HG02798 (cell line): ENCODE data around the gene HABP4.
"Not testable (repeated sequence)": the region's sequence is repeated elsewhere in the genome, so short reads cannot be mapped to it uniquely, and the experiment has no call there.

ENCODE experiments used
- ATAC-seq: cut with Tn5 transposase; IDR thresholded peaks from one replicate; pipeline ENCODE4 v1.9.1; 2021; ENCODE audit warnings: mild to moderate bottlenecking; ENCODE audit not compliant: unreplicated experiment, poor library complexity

HABP4 gene

GRCh38 chr9:96494215-96494800, 44.3 kb downstream of the HABP4 start:
- ATAC-seq: no peak

GRCh38 chr9:96495341-96495740, 45.4 kb downstream of the HABP4 start:
- no peak for ATAC-seq

- ATAC-seq: no peak
These were observed 46.6 kb downstream of the HABP4 start for GRCh38 chr9:96496368-96497116.

- no peak for ATAC-seq
These were observed 47.1 kb downstream of the HABP4 start for GRCh38 chr9:96497117-96497399.

- ATAC-seq: no peak
These were observed 48.8 kb downstream of the HABP4 start for GRCh38 chr9:96498796-96499195.

- no peak for ATAC-seq
These were observed 49.3 kb downstream of the HABP4 start for GRCh38 chr9:96499257-96499656.

- no peak for ATAC-seq
These were observed 51.0 kb downstream of the HABP4 start for GRCh38 chr9:96500696-96501632.

GRCh38 chr9:96501633-96502538, 51.9 kb downstream of the HABP4 start:
- ATAC-seq: no peak

- no peak for ATAC-seq
These were observed 52.8 kb downstream of the HABP4 start for GRCh38 chr9:96502539-96503373.

- not testable (repeated sequence) for ATAC-seq
These were observed 53.4 kb downstream of the HABP4 start for GRCh38 chr9:96503374-96503748.

GRCh38 chr9:96503918-96504317, 53.9 kb downstream of the HABP4 start:
- no peak for ATAC-seq

- ATAC-seq: no peak
These were observed 55.5 kb downstream of the HABP4 start for GRCh38 chr9:96505316-96505991.

- ATAC-seq: no peak
These were observed 58.4 kb downstream of the HABP4 start for GRCh38 chr9:96508227-96508940.

GRCh38 chr9:96509026-96509425, 59.1 kb downstream of the HABP4 start:
- ATAC-seq: no peak

GRCh38 chr9:96509848-96510247, 59.9 kb downstream of the HABP4 start:
- ATAC-seq: no peak

GRCh38 chr9:96510258-96510657, 60.3 kb downstream of the HABP4 start:
- no peak for ATAC-seq

GRCh38 chr9:96512240-96512639, 62.3 kb downstream of the HABP4 start:
- no peak for ATAC-seq

GRCh38 chr9:96513622-96514021, 63.7 kb downstream of the HABP4 start:
- ATAC-seq: no peak
